Left ventricle myocardium inferior (tissue), 1 donor: ENCODE measurements around the gene AMZ1. TPM values are rescaled to one million over a fixed set of nuclear protein-coding genes. Genes with fewer than 3 reads are reported as not detected.

Experiments
- DNase-seq: peaks from one replicate; pipeline ENCODE4 v3.0.0-alpha.2; 2020
- H3K27ac ChIP-seq: fragments of 200-600 bp; replicated peaks from 2 replicates; pipeline ENCODE4 v1.8.0; 2021
- H3K27me3 ChIP-seq: fragments of 200-600 bp; 2 replicates; pipeline ENCODE4 v1.8.0; 2021; ENCODE audit warnings: low read depth
- H3K36me3 ChIP-seq: fragments of 200-600 bp; 2 replicates; pipeline ENCODE4 v1.8.0; 2021
- H3K4me1 ChIP-seq: fragments of 200-600 bp; 2 replicates; pipeline ENCODE4 v1.8.0; 2021
- H3K4me3 ChIP-seq: fragments of 200-600 bp; 2 replicates; pipeline ENCODE4 v1.8.0; 2021; ENCODE audit warnings: mild to moderate bottlenecking, moderate library complexity
- H3K9me3 ChIP-seq: fragments of 200-600 bp; replicated peaks from 2 replicates; pipeline ENCODE4 v1.8.0; 2021
- CTCF ChIP-seq: fragments of 200-600 bp; IDR thresholded peaks from 2 replicates; pipeline ENCODE4 v1.8.0; 2021; ENCODE audit warnings: antibody characterized with exemption, mild to moderate bottlenecking, borderline replicate concordance
- intact Hi-C: fragments of 100-400 bp; cut with micrococcal nuclease; formaldehyde crosslinking; loops from one replicate; pipeline ENCODE4 v1.11.0; 2022
- total RNA-seq: library from RNA; stranded (reverse); fragmentation: NEBNext Ultra II Directional; extraction: Animal tissue kit (Norgen Biotek cat#: 25700); gene quantifications from one replicate; pipeline ENCODE4 v1.2.1, GENCODE V29; 2021
- donor health status: DM: no; HTN: yes; CAD: no; lungs with severe emphysema.

Gene AMZ1
- total RNA-seq, 1 donor from 2014 or later = 0.11 TPM

GRCh38 chr7:2659556-2660358, 28.2 kb upstream of the AMZ1 start:
- Histone ChIP-seq H3K27ac (no peak overlapping the region), H3K27me3 (no peaks in the 10 kb centered on the region), H3K9me3 (no peaks in the 10 kb centered on the region), H3K4me3 (no peak overlapping the region), H3K4me1 (peaks cover 21% of the 10 kb centered on the region), H3K36me3 (peaks cover 22% of the 10 kb centered on the region)
- no peak for DNase-seq
- intact Hi-C loops = no loop called here
- no peak for TF ChIP-seq CTCF

GRCh38 chr7:2660359-2661095, 27.5 kb upstream of the AMZ1 start:
- Histone ChIP-seq H3K9me3 (no peaks in the 10 kb centered on the region), H3K36me3 (peaks cover 22% of the 10 kb centered on the region), H3K4me1 (peaks cover 26% of the 10 kb centered on the region), H3K27ac (no peak overlapping the region), H3K27me3 (no peaks in the 10 kb centered on the region), H3K4me3 (no peak overlapping the region)
- no peak for TF ChIP-seq CTCF
- intact Hi-C loops = no loop called here
- no peak for DNase-seq

GRCh38 chr7:2661096-2661449, 26.9 kb upstream of the AMZ1 start:
- Histone ChIP-seq H3K27ac (no peak overlapping the region), H3K4me1 (peaks cover 31% of the 10 kb centered on the region), H3K9me3 (no peaks in the 10 kb centered on the region), H3K4me3 (no peak overlapping the region), H3K36me3 (peaks cover 21% of the 10 kb centered on the region), H3K27me3 (no peaks in the 10 kb centered on the region)
- no peak for DNase-seq
- TF ChIP-seq CTCF = no peak
- intact Hi-C loops = no loop called here

- H3K36me3 ChIP-seq = peaks cover 15% of the 10 kb centered on the region
- intact Hi-C loops = no loop called here
- DNase-seq = no peak
These were observed 26.3 kb upstream of the AMZ1 start for GRCh38 chr7:2661602-2662272.

More at GRCh38 chr7:2661602-2662272, 26.3 kb upstream of the AMZ1 start:
- H3K4me3 ChIP-seq = no peak overlapping the region
- no peak for TF ChIP-seq CTCF
- H3K27me3 ChIP-seq = no peaks in the 10 kb centered on the region
- no peak overlapping the region for H3K27ac ChIP-seq
- H3K9me3 ChIP-seq = peaks cover 2% of the 10 kb centered on the region
- peaks cover 33% of the 10 kb centered on the region for H3K4me1 ChIP-seq
